ENCODE results near the gene KNCN.

- TF ChIP-seq CTCF (IDR thresholded peaks at IDR 0.05) = no peak
- no peak for TF ChIP-seq EP300 (IDR thresholded peaks at IDR 0.05)
- no peak for TF ChIP-seq POLR2A (IDR thresholded peaks at IDR 0.05)
- TF ChIP-seq POLR2AphosphoS5 (IDR thresholded peaks at IDR 0.05) = no peak
These were observed 2.1 kb upstream of the KNCN start for GRCh38 chr1:46553506-46553905.
